Fibroblast of pulmonary artery (primary cell): ENCODE results near the gene SMARCAD1.

ENCODE experiments used
- DNase-seq: peaks from one replicate; pipeline ENCODE4 v3.0.0-alpha.2; 2010; ENCODE audit warnings: low read depth
- H3K4me3 ChIP-seq: replicated peaks from 2 replicates; pipeline ENCODE4 v1.5.1; 2011; ENCODE audit warnings: low read depth, mild to moderate bottlenecking, control low read depth, low read length, moderate library complexity
- CTCF ChIP-seq: IDR thresholded peaks from 2 replicates; pipeline ENCODE4 v1.5.1; 2011; ENCODE audit warnings: mild to moderate bottlenecking, control low read depth, low read length, inconsistent platforms; ENCODE audit errors: missing control alignments

Gene SMARCAD1

GRCh38 chr4:94208918-94209317 lies 1.3 kb downstream of the SMARCAD1 start:
- no peak for DNase-seq
- peak overlapping the region; percentile 94 for H3K4me3 ChIP-seq
- TF ChIP-seq CTCF, result no peak

GRCh38 chr4:94211861-94212260 lies 4.2 kb downstream of the SMARCAD1 start:
- H3K4me3 ChIP-seq, result no peak overlapping the region
- no peak for TF ChIP-seq CTCF
- DNase-seq, result no peak

GRCh38 chr4:94214703-94215319 lies 7.1 kb downstream of the SMARCAD1 start:
- no peak overlapping the region for H3K4me3 ChIP-seq
- no peak for TF ChIP-seq CTCF

GRCh38 chr4:94216394-94216793 lies 8.7 kb downstream of the SMARCAD1 start:
- H3K4me3 ChIP-seq, result no peak overlapping the region
- no peak for TF ChIP-seq CTCF
- DNase-seq, result no peak

More at GRCh38 chr4:94214703-94215319, 7.1 kb downstream of the SMARCAD1 start:
- DNase-seq, result no peak

- no peak for TF ChIP-seq CTCF
- no peak for DNase-seq
- no peak overlapping the region for H3K4me3 ChIP-seq
Observed at GRCh38 chr4:94219402-94219801, 11.7 kb downstream of the SMARCAD1 start.

- TF ChIP-seq CTCF, result no peak
- DNase-seq, result no peak
- no peak overlapping the region for H3K4me3 ChIP-seq
Observed at GRCh38 chr4:94221916-94222315, 14.3 kb downstream of the SMARCAD1 start.

GRCh38 chr4:94225449-94225848 lies 17.8 kb downstream of the SMARCAD1 start:
- no peak for DNase-seq
- no peak overlapping the region for H3K4me3 ChIP-seq
- no peak for TF ChIP-seq CTCF
